HL-60/S4 (cell line): ENCODE results near the gene SLC26A9.

Experiments
- in situ Hi-C: fragments of 300-500 bp; cut with MboI; formaldehyde crosslinking; loops from 2 replicates; pipeline ENCODE4 v1.14.3; 2022; ENCODE audit warnings: low sequenced_read_pairs

Gene SLC26A9

DNA sequence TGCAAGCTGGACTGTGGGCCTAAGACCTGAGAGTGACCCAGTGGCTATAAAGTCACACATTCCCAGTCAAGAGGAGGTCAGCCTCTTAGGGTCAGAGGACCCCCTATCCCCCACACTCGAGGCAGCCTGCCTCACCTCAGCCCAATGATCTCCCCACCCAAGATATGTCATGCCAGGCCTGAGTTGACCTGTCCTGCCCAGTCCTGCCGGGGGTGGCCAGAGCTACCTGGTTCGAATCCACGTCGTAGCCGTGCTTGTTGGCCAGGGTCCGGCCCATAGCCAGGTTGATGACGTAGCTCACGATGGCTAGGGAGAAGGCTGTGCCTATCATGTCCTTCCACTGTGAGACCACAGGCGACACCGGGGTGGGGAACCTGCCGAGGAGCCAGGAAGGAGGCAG lies 15.6 kb downstream of the SLC26A9 start:
- in situ Hi-C loops, result loop anchor here (5.0 kb wide), 1 partner anchor 35 kb away; no protein-coding TSS in a partner anchor

- in situ Hi-C loops, result loop anchor here (5.0 kb wide), 1 partner anchor 35 kb away; no protein-coding TSS in a partner anchor
Observed at GRCh38 chr1:205927247-205927646, 16.0 kb downstream of the SLC26A9 start.

- in situ Hi-C loops, result loop anchor here (5.0 kb wide), 1 partner anchor 36 kb away; no protein-coding TSS in a partner anchor
Observed at GRCh38 chr1:205926636-205927035, 16.6 kb downstream of the SLC26A9 start.

- in situ Hi-C loops, result loop anchor here (5.0 kb wide), 1 partner anchor 36 kb away; no protein-coding TSS in a partner anchor
Observed at GRCh38 chr1:205926213-205926612, 17.0 kb downstream of the SLC26A9 start.

DNA sequence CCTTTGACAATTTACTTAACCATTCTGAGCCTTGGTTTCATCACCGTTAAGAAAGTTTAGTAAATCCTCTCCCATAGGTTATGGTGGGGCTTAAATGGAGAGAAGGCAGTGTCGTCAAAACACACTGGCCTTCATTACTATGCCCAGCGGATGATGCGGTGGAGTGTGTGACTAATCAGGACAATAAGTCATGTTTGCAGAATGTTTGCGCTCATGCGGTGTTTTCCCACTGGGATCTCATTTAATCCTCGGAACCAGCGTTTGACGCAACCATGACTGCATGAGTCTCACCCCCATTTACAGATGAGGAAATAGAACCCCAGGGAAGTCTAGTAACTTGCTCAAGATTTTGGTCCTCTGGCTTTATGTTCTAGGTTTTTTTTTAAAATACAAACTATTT lies 17.5 kb downstream of the SLC26A9 start:
- in situ Hi-C loops, result loop anchor here (5.0 kb wide), 1 partner anchor 37 kb away; no protein-coding TSS in a partner anchor

- in situ Hi-C loops, result no loop called here
Observed at GRCh38 chr1:205924460-205924790, 18.8 kb downstream of the SLC26A9 start.

DNA sequence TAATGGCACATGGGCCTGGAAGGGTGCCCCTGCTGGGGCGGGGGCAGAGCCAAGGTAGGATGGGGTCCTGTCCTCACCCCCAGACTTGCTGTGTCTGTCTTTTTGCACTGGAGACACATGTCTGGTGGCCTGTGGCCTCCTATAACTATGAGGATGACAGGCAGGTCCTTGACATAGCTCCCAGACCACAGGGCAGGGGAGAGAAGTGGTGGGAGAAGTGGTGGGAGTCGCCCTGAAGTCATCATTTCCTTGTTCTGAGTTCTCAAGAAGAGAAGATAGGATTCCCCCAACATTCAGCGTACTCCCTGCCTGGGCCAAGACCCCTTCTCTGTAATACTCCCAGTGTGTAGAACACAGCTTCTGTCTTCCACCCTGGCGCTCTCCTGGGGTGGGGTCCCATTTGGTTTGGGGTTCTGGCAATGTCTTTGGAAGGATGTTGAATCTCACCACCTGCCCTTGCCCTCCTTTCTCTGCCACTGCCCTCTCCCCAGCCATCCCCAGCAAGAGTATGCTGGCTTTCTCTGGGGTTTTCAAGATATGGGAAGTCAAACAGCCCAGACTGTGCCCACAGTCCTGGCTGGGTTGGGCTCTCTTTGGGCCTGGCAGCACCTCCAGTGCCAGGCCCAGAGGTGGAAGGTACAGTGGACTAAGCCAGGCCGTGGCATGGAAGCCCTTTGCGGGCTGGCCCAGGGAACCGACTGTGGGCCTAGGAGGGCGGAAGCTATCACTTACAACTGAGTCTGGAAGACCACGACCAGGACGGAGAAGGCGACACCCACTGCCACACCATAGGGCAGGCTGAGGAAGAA lies 19.4 kb downstream of the SLC26A9 start:
- in situ Hi-C loops, result no loop called here

DNA sequence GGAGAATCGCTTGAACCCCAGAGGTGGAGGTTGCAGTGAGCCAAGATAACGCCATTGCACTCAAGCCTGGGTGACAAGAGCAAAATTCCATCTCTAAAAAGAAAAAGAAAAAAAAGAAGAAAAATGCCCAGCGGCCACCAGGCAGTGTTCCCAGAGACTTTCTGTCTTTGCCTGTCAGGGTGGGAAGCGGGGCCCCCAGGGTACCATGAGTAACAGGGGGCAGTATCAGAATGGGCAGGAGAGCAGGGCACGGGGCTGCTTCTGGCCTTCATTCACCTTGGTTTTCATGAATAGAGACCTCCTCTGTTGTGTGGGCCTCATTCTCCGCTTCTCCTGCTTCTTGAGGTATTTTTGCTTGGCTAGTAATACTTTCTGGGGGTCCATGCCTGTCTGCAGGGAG lies 20.4 kb downstream of the SLC26A9 start:
- in situ Hi-C loops, result no loop called here

DNA sequence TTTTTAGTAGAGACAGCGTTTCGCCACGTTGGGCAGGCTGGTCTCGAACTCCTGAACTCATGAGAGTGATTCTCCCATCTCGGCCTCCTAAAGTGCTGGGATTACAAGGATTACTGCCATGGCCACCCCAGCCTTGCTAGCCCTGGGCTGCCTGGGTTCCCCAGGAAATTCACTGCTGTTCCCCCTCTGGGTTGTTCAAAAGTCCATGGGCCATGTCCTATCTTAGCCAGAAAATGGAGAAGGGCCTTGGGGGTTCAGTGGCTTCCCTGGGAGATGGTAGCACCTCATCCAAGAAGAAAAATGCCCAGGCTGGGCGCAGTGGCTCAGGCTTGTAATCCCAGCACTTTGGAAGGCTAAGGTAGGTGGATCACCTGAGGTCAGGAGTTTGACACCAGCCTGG lies 20.9 kb downstream of the SLC26A9 start:
- in situ Hi-C loops, result no loop called here

DNA sequence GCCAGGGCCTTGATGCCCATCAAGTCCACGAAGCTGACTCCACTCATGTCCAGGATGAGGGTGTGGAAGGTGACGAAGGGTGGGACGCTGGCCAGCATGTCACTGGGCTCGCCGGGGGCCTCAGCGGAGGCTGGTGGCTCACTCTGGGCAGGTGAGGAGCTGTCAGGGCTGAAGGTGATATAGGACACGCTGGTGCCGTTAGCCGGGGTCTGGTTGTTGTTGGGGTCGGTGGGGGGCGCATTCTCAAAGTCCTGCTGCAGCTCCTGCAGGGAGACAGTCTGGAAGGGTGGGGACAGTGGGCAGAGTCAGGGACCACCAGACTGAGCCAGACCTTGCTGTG lies 21.7 kb downstream of the SLC26A9 start:
- in situ Hi-C loops, result no loop called here

DNA sequence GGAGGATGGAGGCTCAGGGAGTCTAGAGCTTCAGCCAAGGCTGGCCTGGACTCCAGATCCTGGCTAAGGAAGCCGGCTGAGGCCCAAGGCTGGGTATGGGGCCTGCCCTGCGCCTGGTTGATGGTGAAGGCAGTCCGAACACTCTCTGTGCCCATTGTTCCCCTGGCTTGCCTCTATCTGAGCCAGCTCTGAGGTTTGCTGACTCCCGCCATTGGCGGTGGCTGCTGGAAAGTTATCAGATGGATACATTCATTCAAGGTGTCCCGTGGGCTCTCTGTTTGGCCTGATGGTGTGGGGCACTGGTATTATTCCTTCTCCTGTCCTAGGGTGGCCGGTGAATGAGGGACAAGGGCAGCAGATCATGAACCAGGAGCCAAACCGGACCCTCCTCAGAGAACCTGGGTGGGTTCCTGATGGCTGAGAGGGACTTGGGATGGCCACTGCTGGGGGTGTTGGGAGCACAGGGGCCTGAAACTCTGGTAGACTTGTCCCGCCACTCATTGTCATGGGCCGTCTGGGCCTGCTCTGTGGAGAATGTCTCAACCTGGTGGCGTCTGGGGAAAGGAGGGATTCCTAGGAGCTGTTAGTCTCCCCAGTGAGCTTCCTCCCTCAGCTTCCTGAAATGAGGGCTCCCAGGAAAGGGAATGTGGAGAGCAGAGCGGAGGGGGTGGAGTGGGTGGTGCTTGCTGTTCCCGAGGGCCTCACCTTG lies 22.2 kb downstream of the SLC26A9 start:
- in situ Hi-C loops, result no loop called here

DNA sequence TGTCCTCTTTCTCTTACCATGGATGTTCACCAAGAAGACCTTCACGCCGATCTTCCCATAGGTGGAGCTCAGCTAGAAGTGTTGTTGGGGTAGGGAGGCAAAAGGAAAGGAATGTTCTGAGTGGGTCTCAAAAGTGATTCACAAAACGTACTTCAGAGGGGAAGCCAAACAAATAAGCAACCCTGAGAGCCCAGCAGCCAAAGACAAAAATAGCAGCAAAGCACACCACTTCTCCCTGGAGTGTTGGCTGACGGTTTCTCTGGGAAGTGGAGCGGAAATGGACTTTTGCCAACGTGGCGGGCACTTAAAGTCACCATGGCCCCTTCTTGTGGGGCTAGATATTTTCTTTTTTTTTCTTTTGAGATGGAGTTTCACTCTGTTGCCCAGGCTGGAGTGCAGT lies 23.1 kb downstream of the SLC26A9 start:
- in situ Hi-C loops, result no loop called here

GRCh38 chr1:205918955-205919746 lies 24.1 kb downstream of the SLC26A9 start:
- in situ Hi-C loops, result no loop called here

- in situ Hi-C loops, result no loop called here
Observed at GRCh38 chr1:205917466-205918238, 25.6 kb downstream of the SLC26A9 start.

GRCh38 chr1:205916541-205916940 lies 26.7 kb downstream of the SLC26A9 start:
- in situ Hi-C loops, result no loop called here

GRCh38 chr1:205915354-205915990 lies 27.8 kb downstream of the SLC26A9 start:
- in situ Hi-C loops, result no loop called here

DNA sequence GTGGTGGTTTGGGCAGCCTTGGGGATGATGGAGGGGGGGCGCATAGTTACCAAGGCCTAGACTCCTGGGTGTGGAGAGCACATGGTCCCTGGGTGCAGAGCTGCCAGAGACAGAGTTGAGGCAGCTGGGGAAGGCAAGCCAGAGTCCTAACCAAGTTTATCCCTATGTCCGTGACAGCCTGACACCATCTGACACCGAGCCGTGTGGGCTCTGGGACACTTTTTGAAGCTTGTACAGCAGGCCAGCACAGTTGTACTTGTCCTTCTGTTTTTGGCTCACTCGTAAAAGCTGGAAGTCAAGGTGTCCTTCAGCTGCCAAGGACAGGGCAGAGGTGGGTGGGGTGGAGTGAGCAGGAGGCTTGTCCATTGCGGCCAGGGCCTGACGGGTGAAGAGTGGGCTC lies 28.5 kb downstream of the SLC26A9 start:
- in situ Hi-C loops, result no loop called here

- in situ Hi-C loops, result no loop called here
Observed at GRCh38 chr1:205914155-205914507, 29.1 kb downstream of the SLC26A9 start.

GRCh38 chr1:205913451-205914154 lies 29.7 kb downstream of the SLC26A9 start:
- in situ Hi-C loops, result no loop called here

DNA sequence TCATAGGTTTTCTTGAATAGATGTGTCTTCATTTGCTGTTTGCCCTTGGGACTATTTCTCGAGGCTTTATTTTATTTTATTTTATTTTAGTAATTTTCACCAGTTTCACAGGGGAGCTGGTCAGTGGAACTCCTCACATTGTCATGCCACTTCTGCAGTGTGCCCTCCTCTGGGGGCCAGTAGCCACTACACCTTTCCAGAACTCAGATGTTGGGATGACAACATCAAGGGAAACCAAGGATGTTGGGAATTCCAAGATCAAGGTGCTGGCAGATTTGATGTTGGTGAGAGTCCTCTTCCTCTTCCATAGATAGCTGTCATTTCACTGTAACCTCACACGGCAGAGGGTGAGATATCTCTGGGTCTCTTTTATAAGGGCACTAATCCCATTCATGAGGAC lies 35.5 kb downstream of the SLC26A9 start:
- in situ Hi-C loops, result loop anchor here (5.0 kb wide), 1 partner anchor 115 kb away; no protein-coding TSS in a partner anchor
